OCI-M1 (cell line): ENCODE measurements around the gene BMPR1A.
"Not testable (repeated sequence)": the region's sequence is repeated elsewhere in the genome, so short reads cannot be mapped to it uniquely, and the experiment has no call there.

Experiments used
- DNase-seq: peaks from one replicate; lab custom pipeline; 2025; lab: John Stamatoyannopoulos, UW

The BMPR1A gene

DNA sequence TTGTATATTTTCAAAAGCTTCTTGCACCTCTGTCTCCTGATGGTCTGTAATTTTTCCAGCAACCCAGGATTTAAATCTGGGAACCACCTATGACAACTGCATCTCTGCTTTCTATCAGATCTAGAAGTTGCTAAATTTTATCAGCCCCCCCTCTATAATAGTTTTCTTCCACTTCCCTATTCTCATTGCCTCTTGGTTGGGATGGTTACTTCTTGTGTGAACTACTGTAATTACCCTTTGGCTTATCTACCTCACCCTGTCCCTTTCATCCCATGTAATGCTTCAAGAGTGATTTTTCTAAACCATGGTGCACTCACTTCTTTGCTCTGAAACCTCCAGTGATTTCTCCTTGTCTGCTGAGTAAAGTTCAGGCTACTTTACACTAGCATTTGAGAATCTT, 92.3 kb downstream of the BMPR1A start:
- peak; percentile 10 for DNase-seq

DNA sequence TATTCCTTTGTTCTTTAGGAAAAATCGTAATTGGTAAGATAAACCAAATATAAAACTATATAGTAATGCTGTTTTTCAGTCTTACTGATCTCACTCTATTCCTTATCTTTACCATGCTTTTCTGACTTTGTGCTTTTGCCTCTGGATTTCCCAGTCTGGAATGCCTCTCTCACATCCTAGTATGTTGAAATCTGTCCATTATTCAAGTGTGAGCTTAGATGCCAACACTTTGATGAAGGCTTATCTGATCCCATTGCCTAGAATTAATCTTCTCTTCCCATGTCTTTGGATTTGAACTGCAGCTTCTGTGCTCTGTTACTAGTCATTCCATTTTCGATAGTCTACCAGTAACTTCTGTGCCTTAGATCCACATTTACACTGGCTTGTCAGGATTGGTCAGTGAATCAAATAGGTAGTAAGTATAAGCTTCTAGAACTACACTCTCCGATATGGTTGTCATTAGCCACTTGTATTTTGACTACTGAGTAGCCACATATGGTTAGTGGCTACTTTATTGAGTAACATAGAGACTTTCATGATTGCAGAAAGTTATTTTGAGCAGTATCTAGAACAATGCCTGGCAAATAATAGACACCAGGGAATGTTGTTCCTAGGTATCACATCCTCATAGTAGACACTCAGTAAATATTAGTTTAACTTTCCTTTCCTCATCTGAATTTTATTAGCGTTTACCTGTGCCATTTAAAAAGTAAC, 92.9 kb downstream of the BMPR1A start:
- no peak for DNase-seq

GRCh38 chr10:86850481-86850880, 94.1 kb downstream of the BMPR1A start:
- no peak for DNase-seq

DNA sequence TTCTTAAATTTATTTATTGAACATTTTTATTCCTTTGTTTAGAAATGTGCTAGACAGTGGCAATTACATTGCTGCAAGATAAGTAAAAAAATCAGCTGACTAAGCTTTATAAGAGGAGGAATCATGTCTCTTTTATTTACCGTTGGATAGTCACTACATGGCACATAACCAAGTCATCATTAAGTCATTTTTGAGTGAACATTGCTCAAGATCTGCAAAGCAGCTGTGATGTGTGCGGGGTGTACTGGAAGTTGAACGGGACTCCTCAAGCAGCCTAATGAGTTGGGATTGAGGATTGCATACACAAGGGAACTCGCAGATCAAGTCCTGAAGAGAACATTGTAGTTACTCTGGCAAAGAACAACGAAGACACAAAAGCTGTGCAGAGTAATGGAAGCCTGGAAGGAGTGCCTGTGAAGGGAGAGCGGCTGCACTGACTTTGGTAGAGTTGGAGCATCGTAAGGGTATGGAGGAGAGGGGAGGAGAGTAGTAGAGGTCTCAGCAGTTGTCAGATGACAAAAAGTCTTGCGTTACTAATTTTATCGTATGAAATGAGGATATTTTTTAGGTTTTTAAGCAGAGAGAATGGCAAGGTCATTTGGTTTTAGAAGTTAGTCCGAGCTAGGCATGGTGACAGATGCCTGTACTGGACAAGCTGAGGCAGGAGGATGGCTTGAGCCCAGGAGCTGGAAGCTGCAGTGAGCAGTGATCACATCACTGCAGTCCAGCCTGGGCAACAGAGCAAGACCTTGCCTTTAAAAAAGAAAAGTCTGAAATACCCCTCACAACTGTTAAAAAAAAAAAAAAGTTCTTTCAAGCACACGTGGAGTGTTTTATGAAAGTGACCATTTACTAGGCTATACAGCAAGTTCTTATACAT, 95.1 kb downstream of the BMPR1A start:
- DNase-seq, result no peak

DNA sequence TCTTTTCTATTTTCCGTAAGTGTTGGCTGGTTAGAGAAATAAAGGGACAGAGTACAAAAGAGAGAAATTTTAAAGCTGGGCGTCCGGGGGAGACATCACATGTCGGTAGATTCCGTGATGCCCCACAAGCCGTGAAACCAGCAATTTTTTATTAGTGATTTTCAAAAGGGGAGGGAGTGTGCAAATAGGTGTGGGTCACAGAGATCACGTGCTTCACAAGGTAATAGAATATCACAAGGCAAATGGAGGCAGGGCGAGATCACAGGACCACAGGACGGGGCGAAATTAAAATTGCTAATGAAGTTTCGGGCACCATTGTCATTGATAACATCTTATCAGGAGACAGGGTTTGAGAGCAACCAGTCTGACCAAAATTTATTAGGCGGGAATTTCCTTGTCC, 97.2 kb downstream of the BMPR1A start:
- not testable (repeated sequence) for DNase-seq

DNA sequence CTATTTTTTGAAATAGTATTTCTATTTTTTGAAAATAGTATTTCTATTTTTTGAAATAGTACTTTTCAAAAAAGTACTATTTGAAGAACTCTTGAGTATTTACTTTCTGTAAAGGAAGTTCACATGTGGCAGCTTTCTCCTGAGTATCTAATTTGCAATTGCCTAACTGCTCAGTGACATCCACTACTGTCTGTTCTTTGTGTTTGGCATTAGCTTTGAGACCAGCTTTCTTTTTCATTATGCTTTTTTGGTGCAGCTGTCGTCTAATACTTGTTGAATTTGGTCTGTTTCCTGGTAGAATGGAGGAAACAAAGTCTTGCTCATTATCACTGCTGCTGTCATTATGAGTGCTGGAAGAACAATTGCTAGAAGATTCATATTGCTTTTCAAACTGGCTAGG, 99.1 kb downstream of the BMPR1A start:
- no peak for DNase-seq

DNA sequence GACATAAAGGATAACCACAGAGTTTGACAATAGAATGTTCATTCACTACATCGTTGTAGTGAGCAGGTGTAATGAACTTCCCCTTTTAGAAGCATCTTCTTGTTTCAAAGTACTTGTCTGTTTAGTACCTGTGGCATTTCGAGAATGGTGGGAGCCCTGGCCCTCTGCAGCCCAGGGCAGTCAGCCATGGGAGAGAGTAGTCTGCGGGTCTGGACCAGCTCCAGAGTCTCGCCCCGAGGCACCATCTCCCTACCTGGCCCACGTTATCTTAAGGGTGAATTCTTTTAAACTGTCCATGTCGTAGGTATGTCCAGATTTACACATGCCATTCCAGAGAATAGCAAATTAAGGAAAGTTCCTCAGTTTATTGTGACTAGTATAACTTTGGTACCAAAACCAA, 99.7 kb downstream of the BMPR1A start:
- DNase-seq, result no peak

- no peak for DNase-seq
These were observed 100.8 kb downstream of the BMPR1A start for GRCh38 chr10:86857128-86857721.

DNA sequence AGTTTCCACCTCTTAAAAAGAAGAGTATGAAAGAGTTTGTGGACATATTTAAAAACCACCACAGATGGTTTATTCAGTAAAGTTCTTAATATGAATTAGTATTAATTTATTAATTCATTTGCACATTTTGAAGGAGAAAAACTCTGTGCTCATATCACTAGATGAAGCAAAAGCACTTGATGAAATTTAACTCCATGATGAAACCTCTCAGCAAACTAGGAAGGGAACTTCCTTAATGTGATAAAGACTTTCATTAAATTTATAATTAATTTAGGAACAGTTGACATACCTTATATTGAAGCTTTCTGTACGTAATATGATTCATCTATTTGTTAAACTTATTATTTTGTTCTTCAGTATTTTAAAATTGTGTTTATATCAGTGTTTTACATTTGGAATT, 101.6 kb downstream of the BMPR1A start:
- DNase-seq, result no peak

DNA sequence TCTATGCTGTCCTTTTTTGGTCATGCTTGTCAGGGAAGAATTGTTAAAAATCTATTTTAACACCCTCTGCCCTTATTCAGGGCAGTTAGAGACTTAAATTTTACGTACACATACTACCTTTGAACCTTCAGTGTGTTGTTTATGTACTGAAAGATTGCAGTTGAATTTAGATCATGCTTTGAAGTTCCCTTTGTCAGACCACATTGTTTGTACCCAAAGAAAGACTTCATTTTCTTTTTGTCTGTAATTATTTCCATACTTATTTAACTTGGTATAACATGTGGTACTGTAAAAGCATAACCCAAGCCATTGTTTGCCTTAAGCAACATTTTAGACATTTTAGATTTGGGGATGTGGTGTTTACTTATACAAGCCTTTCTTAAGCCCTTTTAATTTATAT, 104.9 kb downstream of the BMPR1A start:
- DNase-seq, result no peak

GRCh38 chr10:86862373-86862772, 106.0 kb downstream of the BMPR1A start:
- DNase-seq, result no peak

GRCh38 chr10:86862786-86863483, 106.5 kb downstream of the BMPR1A start:
- no peak for DNase-seq

GRCh38 chr10:86863484-86863842, 107.0 kb downstream of the BMPR1A start:
- no peak for DNase-seq

GRCh38 chr10:86865011-86865811, 108.8 kb downstream of the BMPR1A start:
- DNase-seq, result not testable (repeated sequence)

- no peak for DNase-seq
These were observed 110.7 kb downstream of the BMPR1A start for GRCh38 chr10:86867149-86867548.

GRCh38 chr10:86868353-86868752, 111.9 kb downstream of the BMPR1A start:
- no peak for DNase-seq

GRCh38 chr10:86870679-86871078, 114.3 kb downstream of the BMPR1A start:
- no peak for DNase-seq

- DNase-seq, result no peak
These were observed 115.3 kb downstream of the BMPR1A start for GRCh38 chr10:86871563-86872183.

DNA sequence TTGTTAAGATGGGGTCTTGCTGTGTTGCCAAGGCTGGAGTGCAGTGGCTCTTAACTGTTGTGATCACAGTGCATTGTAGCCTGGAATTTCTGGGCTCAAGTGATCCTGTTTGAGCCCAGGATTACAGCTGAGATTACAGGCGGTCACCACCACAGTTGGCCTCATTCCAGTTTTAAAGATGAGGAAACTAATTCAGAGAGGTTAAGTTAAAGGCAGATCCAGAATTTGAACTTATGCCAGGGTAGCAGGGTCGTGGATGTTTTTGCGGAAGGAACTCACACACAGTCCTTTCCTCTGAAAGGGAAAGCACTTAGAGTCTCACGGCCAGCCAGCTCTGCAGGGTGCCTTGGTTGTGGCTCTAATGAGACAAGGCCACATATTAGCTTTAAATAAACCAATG, 116.3 kb downstream of the BMPR1A start:
- no peak for DNase-seq

- no peak for DNase-seq
These were observed 120.3 kb downstream of the BMPR1A start for GRCh38 chr10:86876748-86877147.
